Stimulated activated CD4-positive, alpha-beta T cell treated with anti-CD3 and anti-CD28 coated beads, Interleukin-4, amount 100 ng/mL, for 24 hours (primary cell): ENCODE measurements around the gene MSL2.
"Not testable (repeated sequence)": the region's sequence is repeated elsewhere in the genome, so short reads cannot be mapped to it uniquely, and the experiment has no call there.

Experiments
- DNase-seq: peaks from one replicate; pipeline ENCODE4 v3.0.0-alpha.2; 2020

Gene MSL2

GRCh38 chr3:136192195-136192594 is 3.9 kb downstream of the MSL2 start:
- not testable (repeated sequence) for DNase-seq

DNA sequence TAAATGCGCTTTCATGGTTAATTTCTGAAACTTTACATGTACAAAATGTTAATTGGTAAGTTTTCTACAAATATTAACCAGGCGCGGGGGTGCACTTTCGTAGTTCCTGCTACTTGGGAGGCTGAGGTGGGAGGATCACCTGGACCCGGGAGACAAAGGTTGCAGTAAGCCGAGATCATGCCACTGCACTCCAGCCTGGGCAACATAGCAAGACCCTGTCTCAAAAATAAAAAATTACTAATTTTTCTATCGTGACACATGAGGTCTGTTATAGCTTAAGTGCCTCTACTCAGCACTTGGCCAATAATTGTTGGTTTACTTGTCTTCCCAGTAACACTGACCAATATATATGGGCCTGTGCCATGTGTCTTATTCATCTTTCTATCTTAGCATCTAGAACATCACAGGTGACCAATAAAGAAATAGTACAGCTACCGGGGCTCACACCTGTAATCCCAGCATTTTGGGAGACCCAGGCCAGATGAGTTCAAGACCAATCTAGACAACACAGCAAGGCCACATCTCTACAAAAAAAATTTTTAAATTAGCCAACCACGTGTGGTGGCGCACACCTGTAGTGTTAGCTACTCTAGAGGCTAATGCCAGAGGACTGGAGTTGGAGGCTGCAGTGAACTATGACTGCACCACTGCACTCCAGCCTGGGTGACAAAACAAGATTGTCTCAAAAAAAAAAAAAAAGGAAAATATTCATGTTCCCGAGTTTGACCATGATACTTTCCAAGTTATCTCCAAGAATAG is 6.1 kb downstream of the MSL2 start:
- no peak for DNase-seq

- DNase-seq, result no peak
Measured at GRCh38 chr3:136189043-136189442, 7.1 kb downstream of the MSL2 start.

- no peak for DNase-seq
Measured at GRCh38 chr3:136187868-136188267, 8.3 kb downstream of the MSL2 start.

- DNase-seq, result no peak
Measured at GRCh38 chr3:136186846-136187245, 9.3 kb downstream of the MSL2 start.

DNA sequence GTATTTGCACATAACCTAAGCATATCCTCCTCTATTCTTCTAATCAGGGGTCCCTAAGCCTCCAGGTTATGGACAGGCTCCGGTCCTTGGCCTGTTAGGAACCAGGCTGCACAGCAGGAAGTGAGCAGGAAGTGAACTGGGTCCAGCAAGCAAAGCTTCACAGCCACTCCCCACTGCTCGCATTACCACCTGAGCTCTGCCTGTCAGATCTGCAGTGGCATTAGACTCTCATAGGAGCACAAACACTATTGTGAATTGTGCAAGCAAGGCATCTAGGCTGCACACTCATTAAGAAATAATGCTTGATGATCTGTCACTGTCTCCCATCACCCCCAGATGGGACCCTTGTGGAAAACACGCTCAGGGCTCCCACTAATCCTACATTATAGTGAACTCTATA is 9.8 kb downstream of the MSL2 start:
- peak; percentile 19 for DNase-seq

DNA sequence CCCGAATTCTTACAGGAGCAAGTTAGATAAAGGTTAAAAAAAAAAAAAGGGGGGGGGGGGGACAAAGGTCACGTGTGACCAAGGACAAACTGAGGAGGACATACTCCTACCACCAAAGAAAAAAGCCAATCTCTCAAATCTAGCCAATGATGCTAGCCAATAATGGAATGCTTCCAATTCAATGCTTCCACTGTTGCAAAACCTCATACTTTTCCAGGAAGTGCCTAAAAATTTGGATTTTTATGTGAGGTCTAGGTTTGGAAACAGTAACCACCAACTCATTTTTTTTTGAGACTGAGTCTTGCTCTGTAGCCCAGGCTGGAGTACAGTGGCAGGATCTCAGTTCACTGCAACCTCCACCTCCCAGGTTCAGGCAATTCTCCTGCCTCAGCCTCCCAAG is 11.4 kb downstream of the MSL2 start:
- DNase-seq, result no peak

DNA sequence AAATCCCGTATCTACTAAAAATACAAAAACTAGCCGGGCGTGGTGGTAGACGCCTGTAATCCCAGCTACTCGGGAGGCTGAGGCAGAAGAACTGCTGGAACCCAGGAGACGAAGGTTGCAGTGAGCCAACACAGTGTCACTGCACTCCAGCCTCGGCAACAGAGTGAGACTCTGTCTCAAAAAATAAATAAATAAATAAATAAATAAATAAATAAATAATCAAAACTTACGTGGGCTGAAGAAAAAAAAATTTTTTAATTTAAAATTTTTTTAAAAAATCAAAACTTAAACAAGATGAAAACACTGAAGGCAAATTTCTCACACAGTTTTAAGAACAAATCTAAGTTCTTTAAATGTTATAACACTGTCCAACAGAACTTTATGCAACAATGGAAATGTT is 14.4 kb downstream of the MSL2 start:
- DNase-seq, result no peak

GRCh38 chr3:136177876-136178275 is 18.3 kb downstream of the MSL2 start:
- DNase-seq, result no peak

DNA sequence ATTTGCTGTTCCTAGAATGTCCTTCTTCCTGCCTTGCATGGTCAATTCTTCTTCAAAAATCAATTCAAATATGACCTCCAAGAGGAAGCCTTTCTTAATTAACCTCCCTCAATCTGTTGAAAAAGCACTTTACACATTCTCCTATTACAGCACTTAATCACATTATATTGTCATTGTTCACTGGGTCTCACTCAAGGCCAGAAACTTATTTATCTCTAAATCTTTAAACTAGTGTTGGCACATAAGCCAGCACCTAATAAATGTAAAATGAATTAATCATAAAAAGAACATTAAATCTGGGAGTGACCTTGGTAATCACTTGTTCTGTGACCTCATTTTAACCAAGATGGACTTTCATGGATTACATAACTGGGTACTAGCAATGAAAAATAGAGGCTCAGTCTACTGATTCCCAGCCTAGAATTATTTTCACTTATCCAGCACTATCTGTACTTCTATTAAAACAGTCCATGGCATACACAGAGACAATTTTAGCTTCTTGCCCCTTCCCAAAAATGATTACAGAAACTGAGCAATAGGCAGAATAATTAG is 22.1 kb downstream of the MSL2 start:
- no peak for DNase-seq

- peak; percentile 30 for DNase-seq
Measured at GRCh38 chr3:136171097-136171542, 25.0 kb downstream of the MSL2 start.

GRCh38 chr3:136168236-136168635 is 27.9 kb downstream of the MSL2 start:
- DNase-seq, result not testable (repeated sequence)

DNA sequence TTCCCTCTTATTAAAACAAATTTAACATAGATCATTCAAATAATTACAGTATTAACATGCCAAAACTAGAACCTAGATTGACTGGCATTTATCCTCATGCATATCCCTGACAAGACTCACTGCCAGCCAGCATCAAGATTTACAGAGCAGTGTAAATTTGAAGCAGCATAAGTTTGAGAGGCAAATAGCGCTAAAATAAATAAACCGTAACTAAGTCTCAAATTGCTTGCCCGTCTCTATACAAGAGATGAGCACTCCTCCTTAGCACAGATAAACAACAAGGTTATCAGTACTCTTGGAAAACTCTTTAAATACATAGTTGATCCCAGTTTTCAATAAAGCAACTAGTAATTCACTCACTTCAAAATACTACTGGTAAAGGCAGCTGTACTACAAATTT is 29.6 kb downstream of the MSL2 start:
- no peak for DNase-seq

GRCh38 chr3:136163607-136164006 is 32.5 kb downstream of the MSL2 start:
- not testable (repeated sequence) for DNase-seq

- no peak for DNase-seq
Measured at GRCh38 chr3:136162322-136162721, 33.8 kb downstream of the MSL2 start.

DNA sequence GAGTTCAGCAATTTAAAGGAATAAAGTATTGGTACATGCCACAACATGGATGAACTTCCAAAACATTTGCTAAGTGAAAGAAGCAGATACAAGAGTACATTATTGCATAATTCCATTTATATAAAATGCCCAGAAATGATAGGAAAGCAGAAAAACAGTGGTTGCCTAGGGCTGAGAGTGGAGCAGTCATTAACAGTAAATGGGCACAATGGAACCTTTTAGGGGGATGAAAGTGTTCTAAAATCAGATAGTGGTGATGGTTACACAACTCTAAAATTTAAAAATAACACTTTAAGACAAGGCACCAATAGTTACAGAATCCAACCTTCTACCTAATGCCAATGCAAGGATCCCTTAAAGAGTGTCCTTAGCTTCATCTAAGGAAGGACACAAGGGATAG is 34.6 kb downstream of the MSL2 start:
- no peak for DNase-seq

- DNase-seq, result no peak
Measured at GRCh38 chr3:136152963-136153362, 43.2 kb downstream of the MSL2 start.

DNA sequence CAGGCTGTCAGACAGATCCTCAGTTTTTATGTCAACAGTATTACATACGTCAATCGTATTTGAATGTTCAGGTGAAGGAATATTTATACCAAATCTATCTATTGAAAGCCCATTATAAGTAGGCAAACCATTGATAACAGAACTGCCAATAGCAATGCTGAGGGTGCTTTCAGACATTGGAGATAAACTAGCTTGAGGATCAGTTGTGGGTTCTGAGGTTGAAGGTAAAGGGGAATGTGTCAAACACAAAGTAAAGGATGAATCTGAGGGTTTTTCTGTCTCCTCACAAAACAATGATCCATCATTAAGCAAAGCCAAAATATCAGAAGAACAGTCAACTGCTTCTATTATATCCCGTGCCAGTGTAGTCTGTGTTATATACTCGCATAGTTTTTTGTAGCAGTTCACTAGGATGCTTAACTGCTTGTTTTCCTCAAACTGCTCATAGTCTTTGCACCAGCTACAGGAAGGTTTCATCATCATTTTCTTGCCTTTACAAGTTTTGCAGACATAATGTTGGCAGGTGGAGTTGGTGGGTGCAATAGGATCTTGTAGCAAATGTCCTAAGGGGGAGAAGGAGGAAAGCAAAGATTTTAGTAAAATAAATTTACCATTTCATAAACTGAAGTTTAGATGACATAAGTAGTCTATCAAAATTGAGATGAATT is 43.8 kb downstream of the MSL2 start:
- DNase-seq, result no peak

DNA sequence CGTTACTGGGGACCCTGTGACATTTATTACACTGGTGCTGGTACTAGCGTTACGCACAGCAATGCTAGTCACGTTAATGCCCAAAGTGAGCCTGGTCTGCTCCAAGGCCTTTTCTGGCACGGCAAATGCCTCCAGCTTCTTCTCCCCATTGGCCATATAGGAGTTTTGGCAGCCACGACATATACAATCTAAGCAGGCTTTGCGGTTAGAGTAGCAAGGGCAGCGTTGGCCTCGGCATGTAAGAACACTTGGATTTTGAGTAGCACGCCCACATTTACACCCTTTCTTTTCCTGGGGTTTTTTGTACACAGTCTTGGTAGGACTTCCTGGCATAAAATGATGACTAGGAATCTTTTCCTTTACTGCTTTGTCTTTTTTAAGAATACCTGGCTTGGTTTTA is 44.9 kb downstream of the MSL2 start:
- no peak for DNase-seq

GRCh38 chr3:136149667-136150066 is 46.5 kb downstream of the MSL2 start:
- no peak for DNase-seq

- no peak for DNase-seq
Measured at GRCh38 chr3:136146981-136147729, 49.0 kb downstream of the MSL2 start.

GRCh38 chr3:136144397-136144796 is 51.7 kb downstream of the MSL2 start:
- DNase-seq, result not testable (repeated sequence)

DNA sequence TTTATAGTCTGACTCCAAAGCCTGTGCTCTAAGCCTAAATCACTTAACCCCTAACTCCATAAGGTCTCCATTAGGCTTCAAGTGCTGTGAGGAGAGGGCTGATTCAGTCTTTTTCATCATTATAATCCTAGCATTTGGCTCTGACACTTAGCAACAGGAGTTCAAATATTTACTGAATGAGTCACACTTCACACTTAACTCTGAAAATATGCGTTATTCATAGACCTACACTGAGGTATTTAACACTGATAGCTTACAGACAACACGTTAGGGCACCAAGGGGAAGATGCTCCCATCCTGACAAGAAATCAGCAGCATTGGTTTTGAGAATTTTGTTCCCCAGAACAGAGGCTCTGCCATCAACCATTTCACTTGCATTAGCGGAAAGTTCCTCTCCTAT is 53.5 kb downstream of the MSL2 start:
- no peak for DNase-seq

DNA sequence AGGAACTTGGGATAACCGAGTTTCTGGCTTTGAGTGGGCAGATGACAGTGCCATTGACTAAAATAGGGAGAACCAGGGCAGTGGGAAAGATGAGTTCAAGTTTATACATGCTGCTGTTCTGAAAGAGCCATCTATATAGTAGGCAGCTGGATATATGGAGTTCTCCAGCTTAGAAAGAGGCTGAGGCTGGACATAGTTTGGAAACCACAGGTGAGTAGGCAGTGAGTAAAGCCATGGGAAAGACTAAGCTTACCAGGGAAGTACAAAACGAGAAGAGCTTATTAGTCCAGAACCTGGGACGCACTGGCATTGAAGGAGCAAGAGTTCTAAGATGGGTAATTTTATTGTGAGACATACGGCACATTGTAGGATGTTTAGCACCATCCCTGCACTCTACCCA is 54.2 kb downstream of the MSL2 start:
- no peak for DNase-seq
